Mesothelial cell of epicardium (in vitro differentiated cells): ENCODE results near the gene ATRNL1. TPM values are rescaled to one million over a fixed set of nuclear protein-coding genes. Genes with fewer than 3 reads are reported as not detected.

Experiments used
- DNase-seq, 2 experiments: peaks; one replicate each; pipeline ENCODE4 v3.0.0; 2021; ENCODE audit warnings: low spot score in 2 of 2; ENCODE audit not compliant: unreplicated experiment in 2 of 2
- H3K27ac Mint-ChIP-seq: 2 replicates; pipeline ENCODE4 v1.8.0; 2021; ENCODE audit warnings: mixed read lengths
- H3K27me3 Mint-ChIP-seq: 2 replicates; pipeline ENCODE4 v1.8.0; 2021; ENCODE audit warnings: low read depth, mixed read lengths
- H3K36me3 Mint-ChIP-seq: 2 replicates; pipeline ENCODE4 v1.8.0; 2021; ENCODE audit warnings: mixed read lengths
- H3K4me1 Mint-ChIP-seq: 2 replicates; pipeline ENCODE4 v1.8.0; 2021; ENCODE audit warnings: mixed read lengths
- H3K4me3 Mint-ChIP-seq: 2 replicates; pipeline ENCODE4 v1.8.0; 2021; ENCODE audit warnings: mild to moderate bottlenecking, moderate library complexity, mixed read lengths
- H3K9me3 Mint-ChIP-seq: 2 replicates; pipeline ENCODE4 v1.8.0; 2021; ENCODE audit warnings: mixed read lengths
- CTCF ChIP-seq: fragments of 200-600 bp; sonication (generic); IDR thresholded peaks from one replicate; pipeline ENCODE4 v1.5.0; 2021; ENCODE audit warnings: antibody characterized with exemption; ENCODE audit not compliant: unreplicated experiment
- total RNA-seq: library from RNA; stranded (reverse); gene quantifications from 3 replicates; pipeline ENCODE4 v1.2.1, GENCODE V29; 2021

Gene ATRNL1
- total RNA-seq, 1 donor from 2014 or later = 39.6 TPM

GRCh38 chr10:115409347-115409746 lies 316.2 kb downstream of the ATRNL1 start:
- Mint-ChIP-seq H3K36me3 (peaks cover 16% of the 10 kb centered on the region), H3K27ac (no peak overlapping the region), H3K9me3 (peaks cover 27% of the 10 kb centered on the region), H3K27me3 (peaks cover 2% of the 10 kb centered on the region), H3K4me1 (no peaks in the 10 kb centered on the region), H3K4me3 (no peak overlapping the region)
- no peak for TF ChIP-seq CTCF
- DNase-seq = no peak

- DNase-seq = no peak
- H3K27me3 Mint-ChIP-seq = peaks cover 3% of the 10 kb centered on the region
Observed at GRCh38 chr10:115417585-115418265, 324.6 kb downstream of the ATRNL1 start.

GRCh38 chr10:115422624-115423023 lies 329.5 kb downstream of the ATRNL1 start:
- H3K27me3 Mint-ChIP-seq = peaks cover 7% of the 10 kb centered on the region
- H3K36me3 Mint-ChIP-seq = peaks cover 3% of the 10 kb centered on the region
- no peaks in the 10 kb centered on the region for H3K4me1 Mint-ChIP-seq
- no peak overlapping the region for H3K27ac Mint-ChIP-seq
- H3K4me3 Mint-ChIP-seq = no peak overlapping the region
- peaks cover 33% of the 10 kb centered on the region for H3K9me3 Mint-ChIP-seq
- TF ChIP-seq CTCF = no peak
- no peak for DNase-seq

More at GRCh38 chr10:115417585-115418265, 324.6 kb downstream of the ATRNL1 start:
- no peak for TF ChIP-seq CTCF
- H3K27ac Mint-ChIP-seq = no peak overlapping the region
- H3K4me3 Mint-ChIP-seq = no peak overlapping the region
- peaks cover 3% of the 10 kb centered on the region for H3K36me3 Mint-ChIP-seq
- H3K4me1 Mint-ChIP-seq = no peaks in the 10 kb centered on the region
- peaks cover 34% of the 10 kb centered on the region for H3K9me3 Mint-ChIP-seq

- Mint-ChIP-seq H3K36me3 (peaks cover 4% of the 10 kb centered on the region), H3K4me1 (no peaks in the 10 kb centered on the region), H3K9me3 (peaks cover 8% of the 10 kb centered on the region), H3K4me3 (no peak overlapping the region), H3K27ac (no peak overlapping the region), H3K27me3 (peaks cover 5% of the 10 kb centered on the region)
- no peak for TF ChIP-seq CTCF
- DNase-seq = no peak
Observed at GRCh38 chr10:115427611-115428010, 334.4 kb downstream of the ATRNL1 start.

- TF ChIP-seq CTCF = no peak
- Mint-ChIP-seq H3K27ac (no peak overlapping the region), H3K4me1 (no peaks in the 10 kb centered on the region), H3K4me3 (no peak overlapping the region), H3K36me3 (peaks cover 4% of the 10 kb centered on the region), H3K27me3 (no peaks in the 10 kb centered on the region), H3K9me3 (peaks cover 8% of the 10 kb centered on the region)
- DNase-seq = no peak
Observed at GRCh38 chr10:115432188-115432819, 339.1 kb downstream of the ATRNL1 start.
